Measurements from ENCODE around the gene TFRC. TPM values are rescaled to one million over a fixed set of nuclear protein-coding genes. Genes with fewer than 3 reads are reported as not detected.
A peak's percentile ranks its signal among the peaks of the same experiment; 100 is the strongest.

Gene TFRC
- total RNA-seq, 1 donor from 2014 or later: 725 TPM

DNA sequence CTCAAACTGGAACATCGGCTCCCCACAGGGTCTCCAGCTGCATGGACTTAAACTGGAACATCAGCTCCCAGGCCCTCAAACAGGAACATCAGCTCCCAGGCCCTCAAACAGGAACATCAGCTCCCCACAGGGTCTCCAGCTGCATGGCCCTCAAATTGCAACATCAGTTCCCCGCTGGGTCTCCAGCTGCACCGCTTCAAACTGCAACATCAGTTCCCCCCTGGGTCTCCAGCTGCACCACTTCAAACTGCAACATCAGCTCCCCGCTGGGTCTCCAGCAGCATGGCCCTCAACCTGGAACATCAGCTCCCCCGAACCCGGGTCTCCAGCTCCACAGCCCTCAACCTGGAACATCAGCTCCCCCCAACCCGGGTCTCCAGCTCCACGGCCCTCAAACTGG, 82.0 kb downstream of the TFRC start:
- peaks cover 7% of the 10 kb centered on the region for H3K27me3 Mint-ChIP-seq
- DNase-seq: peak; percentile 46
- H3K4me3 Mint-ChIP-seq: no peak overlapping the region
- intact Hi-C loops (cut with micrococcal nuclease): no loop called here
- H3K9me3 Mint-ChIP-seq: no peaks in the 10 kb centered on the region
- H3K4me1 Mint-ChIP-seq: no peaks in the 10 kb centered on the region
- no peak overlapping the region for H3K27ac Mint-ChIP-seq
- H3K36me3 Mint-ChIP-seq (ENCODE audit: low read depth): no peaks in the 10 kb centered on the region

Other genes with a start within 250 kb of the TFRC start
- gene TNK2, start 173.5 kb downstream of the TFRC start, total RNA-seq: 101 and 110 TPM in 2 replicates
- not detected in 2 replicates for gene ZDHHC19, start 129.3 kb upstream of the TFRC start, total RNA-seq
- not detected in 2 replicates for gene SLC51A, start 134.4 kb upstream of the TFRC start, total RNA-seq
- 54.2 and 56.0 TPM in 2 replicates for gene PCYT1A, start 205.6 kb upstream of the TFRC start, total RNA-seq
- gene DYNLT2B, start 236.2 kb upstream of the TFRC start, total RNA-seq: 11.8 and 12.8 TPM in 2 replicates

All from activated CD4-positive, alpha-beta T cell treated with anti-CD3 and anti-CD28 coated beads, Interleukin-2, amount 10 ng/mL, durations not matched to agents 24 days and 14 days (primary cell).